ENCODE data around the gene ABHD12. TPM values are rescaled to one million over a fixed set of nuclear protein-coding genes. Genes with fewer than 3 reads are reported as not detected.

ABHD12 gene
- total RNA-seq, 1 donor from 2014 or later: 49.7 TPM

DNA sequence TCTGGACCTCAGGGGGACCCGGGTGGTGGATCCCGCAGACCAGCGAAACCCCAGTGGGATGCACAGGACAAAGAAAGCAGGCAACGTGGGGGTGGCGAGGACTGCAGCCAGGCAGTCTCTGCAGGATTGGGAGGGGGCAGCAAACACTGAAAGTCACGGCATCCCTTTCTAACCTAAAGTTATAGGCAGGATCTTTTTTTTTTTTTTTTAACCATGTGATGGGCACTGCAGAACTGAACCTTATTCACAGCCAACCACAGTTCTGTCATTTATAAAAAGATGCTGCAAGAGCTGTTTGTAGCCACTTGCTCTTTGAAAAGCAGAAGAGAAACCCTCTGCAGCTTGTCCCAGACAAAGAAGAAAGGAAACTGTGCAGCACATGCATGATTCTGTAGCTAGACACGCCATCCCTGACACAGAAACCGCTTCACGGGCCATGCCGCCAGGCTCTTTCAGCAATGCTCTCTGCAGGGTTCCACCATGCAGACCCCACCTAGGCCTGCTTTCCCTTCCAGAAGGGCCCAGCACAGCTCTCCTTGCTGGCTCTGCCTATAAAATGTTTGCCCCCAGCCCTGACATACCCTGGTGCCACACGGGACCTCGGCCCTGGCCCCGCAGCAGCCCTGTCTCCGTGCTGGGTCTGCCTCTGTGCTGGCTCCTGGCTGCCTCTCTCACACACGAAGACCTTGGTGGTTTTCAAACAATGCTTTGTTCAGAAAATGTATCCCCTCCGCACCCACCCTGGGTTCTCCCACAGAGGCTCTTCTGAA is 72.0 kb downstream of the ABHD12 start:
- TF ChIP-seq, protein P1, sequence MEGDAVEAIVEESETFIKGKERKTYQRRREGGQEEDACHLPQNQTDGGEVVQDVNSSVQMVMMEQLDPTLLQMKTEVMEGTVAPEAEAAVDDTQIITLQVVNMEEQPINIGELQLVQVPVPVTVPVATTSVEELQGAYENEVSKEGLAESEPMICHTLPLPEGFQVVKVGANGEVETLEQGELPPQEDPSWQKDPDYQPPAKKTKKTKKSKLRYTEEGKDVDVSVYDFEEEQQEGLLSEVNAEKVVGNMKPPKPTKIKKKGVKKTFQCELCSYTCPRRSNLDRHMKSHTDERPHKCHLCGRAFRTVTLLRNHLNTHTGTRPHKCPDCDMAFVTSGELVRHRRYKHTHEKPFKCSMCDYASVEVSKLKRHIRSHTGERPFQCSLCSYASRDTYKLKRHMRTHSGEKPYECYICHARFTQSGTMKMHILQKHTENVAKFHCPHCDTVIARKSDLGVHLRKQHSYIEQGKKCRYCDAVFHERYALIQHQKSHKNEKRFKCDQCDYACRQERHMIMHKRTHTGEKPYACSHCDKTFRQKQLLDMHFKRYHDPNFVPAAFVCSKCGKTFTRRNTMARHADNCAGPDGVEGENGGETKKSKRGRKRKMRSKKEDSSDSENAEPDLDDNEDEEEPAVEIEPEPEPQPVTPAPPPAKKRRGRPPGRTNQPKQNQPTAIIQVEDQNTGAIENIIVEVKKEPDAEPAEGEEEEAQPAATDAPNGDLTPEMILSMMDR (IDR thresholded peaks at IDR 0.05): no peak
- peak; percentile 63 to 75 for ATAC-seq
- DNase-seq: peak; percentile 55
- Histone ChIP-seq H3K4me1 (peaks cover 21% of the 10 kb centered on the region), H3K27ac (peak overlapping the region; percentile 70), H3K36me3 (peaks cover 45% of the 10 kb centered on the region), H3K9me3 (no peaks in the 10 kb centered on the region), H3K4me3 (no peak overlapping the region), H3K27me3 (ENCODE audit: low read depth) (no peaks in the 10 kb centered on the region)
- intact Hi-C loops (cut with DNase I): no loop called here

- peak; percentile 12 to 48 for ATAC-seq
- DNase-seq: no peak
- TF ChIP-seq, protein P1 (IDR thresholded peaks at IDR 0.05): no peak
- no peaks in the 10 kb centered on the region for H3K27me3 ChIP-seq (ENCODE audit: low read depth)
- H3K27ac ChIP-seq: peak overlapping the region; percentile 53
- peaks cover 21% of the 10 kb centered on the region for H3K4me1 ChIP-seq
- H3K36me3 ChIP-seq: peaks cover 41% of the 10 kb centered on the region
- H3K9me3 ChIP-seq: no peaks in the 10 kb centered on the region
- H3K4me3 ChIP-seq: no peak overlapping the region
- intact Hi-C loops (cut with DNase I): no loop called here
Measured at GRCh38 chr20:25317351-25318075, 73.1 kb downstream of the ABHD12 start.

DNA sequence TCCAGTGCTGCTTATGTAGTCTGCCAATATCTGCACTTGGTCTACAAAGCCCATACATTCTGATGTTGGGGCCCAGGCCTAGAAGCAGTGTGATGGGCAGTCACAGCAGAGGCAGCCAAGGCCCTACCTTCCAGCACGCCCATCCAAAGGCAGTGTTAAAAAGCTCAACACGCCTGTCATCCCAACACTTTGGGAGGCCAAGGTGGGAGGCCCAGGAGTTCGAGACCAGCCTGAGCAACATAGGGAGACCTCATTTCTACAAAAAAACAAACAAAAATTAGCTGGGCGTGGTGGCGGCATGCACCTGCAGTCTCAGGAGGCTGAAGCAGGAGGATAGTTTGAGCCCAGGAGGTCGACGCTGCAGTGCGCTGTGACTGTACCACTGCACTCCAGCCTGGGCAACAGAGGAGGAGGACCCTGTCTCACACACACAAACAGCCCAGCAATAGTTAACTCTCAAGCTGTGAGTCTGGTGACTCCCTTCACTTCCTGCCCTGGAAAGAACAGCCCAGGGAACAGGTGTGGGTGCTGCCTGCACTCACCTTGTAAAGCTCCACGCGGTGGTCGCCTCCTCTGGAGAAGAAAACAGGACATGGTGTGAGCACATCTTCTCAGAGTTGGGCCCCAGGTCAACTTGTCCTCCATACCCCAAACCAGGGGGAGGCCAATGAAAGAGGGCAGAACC is 74.0 kb downstream of the ABHD12 start:
- intact Hi-C loops (cut with DNase I): no loop called here
- no peak for ATAC-seq
- peak; percentile 7 for DNase-seq
- Histone ChIP-seq H3K36me3 (peaks cover 32% of the 10 kb centered on the region), H3K9me3 (no peaks in the 10 kb centered on the region), H3K27ac (peak overlapping the region; percentile 53), H3K27me3 (ENCODE audit: low read depth) (no peaks in the 10 kb centered on the region), H3K4me1 (peaks cover 21% of the 10 kb centered on the region), H3K4me3 (no peak overlapping the region)
- TF ChIP-seq, protein P1 (IDR thresholded peaks at IDR 0.05): no peak

DNA sequence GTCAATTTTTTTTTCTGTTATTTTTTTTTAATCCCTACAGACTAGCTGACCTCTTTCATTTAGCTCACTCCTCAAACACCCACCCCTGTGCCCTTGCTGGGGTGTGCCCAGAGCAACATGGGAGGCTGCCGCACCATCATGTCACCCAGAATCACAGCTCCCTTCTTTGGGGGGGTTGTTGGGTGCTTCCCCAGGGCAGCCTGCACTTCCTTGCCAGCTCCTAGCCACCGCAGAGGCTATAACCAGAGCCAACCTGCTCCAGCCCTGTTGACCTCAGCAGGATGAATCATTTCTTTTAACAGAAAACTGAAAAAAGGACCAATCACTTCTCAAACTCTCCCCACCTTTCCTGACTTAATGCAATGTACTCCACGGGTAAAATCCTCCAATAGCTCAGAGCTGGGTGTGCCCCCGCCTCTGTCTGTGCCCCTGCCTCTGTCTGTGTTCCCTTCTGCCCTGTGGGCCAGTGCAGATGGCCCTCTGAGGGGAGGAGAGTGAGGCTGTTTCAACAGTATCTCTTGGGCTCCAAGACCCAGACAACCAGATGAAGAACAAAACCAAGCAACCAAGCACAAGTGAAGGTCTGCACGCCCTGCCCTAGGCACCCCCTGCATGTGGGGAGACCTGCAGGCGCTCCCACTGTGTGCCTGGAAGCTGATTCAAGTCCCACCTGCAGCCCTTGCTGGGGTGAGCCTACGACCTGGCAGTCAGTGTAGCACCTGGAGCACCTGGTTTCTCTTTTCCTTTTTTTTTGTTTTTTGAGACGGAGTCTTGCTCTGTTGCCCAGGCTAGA is 75.0 kb downstream of the ABHD12 start:
- Histone ChIP-seq H3K9me3 (no peaks in the 10 kb centered on the region), H3K4me3 (no peak overlapping the region), H3K27me3 (ENCODE audit: low read depth) (no peaks in the 10 kb centered on the region), H3K4me1 (peaks cover 30% of the 10 kb centered on the region), H3K36me3 (peaks cover 26% of the 10 kb centered on the region), H3K27ac (no peak overlapping the region)
- DNase-seq (peak; percentile 34), ATAC-seq (no peak)
- TF ChIP-seq, protein P1 (IDR thresholded peaks at IDR 0.05): no peak
- intact Hi-C loops (cut with DNase I): no loop called here

Measured in lower lobe of right lung (tissue), 2 donors.